Esophagus (tissue), 2 donors: ENCODE results near the gene MTHFSD. TPM values are rescaled to one million over a fixed set of nuclear protein-coding genes. Genes with fewer than 3 reads are reported as not detected.
A peak's percentile ranks its signal among the peaks of the same experiment; 100 is the strongest.

Experiments used
- H3K27ac ChIP-seq, 2 donors: one replicate each; pipeline ENCODE4 v1.5.1; 2013; ENCODE audit warnings: low read depth in 2 of 2, mild to moderate bottlenecking in 2 of 2, inconsistent platforms in 1 of 2, low read length in 1 of 2, moderate library complexity in 1 of 2
- H3K27me3 ChIP-seq, 2 donors: one replicate each; pipeline ENCODE4 v1.6.1; 2013; ENCODE audit warnings: low read length in 2 of 2, control low read depth in 1 of 2, mild to moderate bottlenecking in 1 of 2; ENCODE audit not compliant: insufficient read depth in 2 of 2, control insufficient read depth in 1 of 2
- H3K36me3 ChIP-seq, 2 donors: one replicate each; pipeline ENCODE4 v1.6.1; 2013; ENCODE audit warnings: low read length in 1 of 2; ENCODE audit not compliant: control insufficient read depth in 2 of 2, insufficient read depth in 2 of 2
- H3K4me1 ChIP-seq, 2 donors: one replicate each; pipeline ENCODE4 v1.6.1; 2013; ENCODE audit warnings: low read length in 1 of 2; ENCODE audit not compliant: control insufficient read depth in 2 of 2, insufficient read depth in 2 of 2
- H3K4me3 ChIP-seq, 2 donors: one replicate each; pipeline ENCODE4 v1.5.1; 2013; ENCODE audit warnings: low read length in 2 of 2, mild to moderate bottlenecking in 2 of 2, low read depth in 1 of 2, moderate library complexity in 1 of 2
- H3K9me3 ChIP-seq, 2 donors: one replicate each; pipeline ENCODE4 v1.6.1; 2013; ENCODE audit warnings: mild to moderate bottlenecking in 2 of 2, low read depth in 1 of 2, low read length in 1 of 2, moderate library complexity in 1 of 2; ENCODE audit not compliant: control insufficient read depth in 2 of 2, insufficient read depth in 1 of 2
- WGBS, 2 donors: extraction: QIAGEN DNeasy Blood & Tissue Kit; methylation state at CpG; one replicate each; pipeline ENCODE4 v1.1.7; 2013; 5-methylcytosine and 5-hydroxymethylcytosine counted together
- polyA plus RNA-seq, 2 donors: library from polyadenylated mRNA; stranded (reverse); fragments of 200-250 nt; gene quantifications; one replicate each; pipeline ENCODE4 v1.2.3, GENCODE V29; 2013
- donor health status: healthy with polysubstance abuse.
- donor health status: Bipolar disorder and iron deficiency.

Gene MTHFSD
- polyA plus RNA-seq, 2 donors, result 9.7 to 14.1 TPM

DNA sequence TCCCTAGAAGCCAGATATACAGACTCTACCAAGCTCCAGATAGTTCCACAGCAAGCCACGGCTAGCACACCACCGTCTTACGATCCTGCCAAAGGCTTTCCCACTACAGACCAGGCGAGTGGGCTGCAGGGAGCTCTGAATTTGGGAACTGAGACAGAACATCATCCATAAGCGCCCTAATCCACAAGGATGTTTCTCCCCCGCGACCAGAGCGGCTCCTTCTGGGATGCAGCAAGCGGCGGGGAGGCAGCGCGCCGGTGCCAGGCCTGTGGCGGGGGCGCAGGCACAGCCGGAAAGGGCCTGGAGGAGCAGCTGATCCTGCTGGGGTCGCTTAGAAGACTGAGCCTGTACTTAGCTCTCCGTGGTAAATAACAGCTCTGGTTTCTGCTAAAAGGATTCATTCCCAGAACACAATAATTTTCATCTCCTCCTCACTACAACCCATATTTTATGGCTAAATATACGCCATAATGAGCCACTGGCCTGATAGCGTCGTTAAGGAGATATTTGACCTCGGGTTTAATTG lies 60.9 kb downstream of the MTHFSD start:
- Histone ChIP-seq H3K4me3 (no peak overlapping the region), H3K27me3 (peaks cover 2 to 12% of the 10 kb centered on the region in 2 donors), H3K4me1 (peaks cover 0 to 2% of the 10 kb centered on the region in 2 donors), H3K27ac (peak overlapping the region; percentile 87), H3K9me3 (no peaks in the 10 kb centered on the region), H3K36me3 (no peaks in the 10 kb centered on the region)
- 15 to 26% methylated on average over 22 of the region's 22 CpGs for WGBS, 2 donors

DNA sequence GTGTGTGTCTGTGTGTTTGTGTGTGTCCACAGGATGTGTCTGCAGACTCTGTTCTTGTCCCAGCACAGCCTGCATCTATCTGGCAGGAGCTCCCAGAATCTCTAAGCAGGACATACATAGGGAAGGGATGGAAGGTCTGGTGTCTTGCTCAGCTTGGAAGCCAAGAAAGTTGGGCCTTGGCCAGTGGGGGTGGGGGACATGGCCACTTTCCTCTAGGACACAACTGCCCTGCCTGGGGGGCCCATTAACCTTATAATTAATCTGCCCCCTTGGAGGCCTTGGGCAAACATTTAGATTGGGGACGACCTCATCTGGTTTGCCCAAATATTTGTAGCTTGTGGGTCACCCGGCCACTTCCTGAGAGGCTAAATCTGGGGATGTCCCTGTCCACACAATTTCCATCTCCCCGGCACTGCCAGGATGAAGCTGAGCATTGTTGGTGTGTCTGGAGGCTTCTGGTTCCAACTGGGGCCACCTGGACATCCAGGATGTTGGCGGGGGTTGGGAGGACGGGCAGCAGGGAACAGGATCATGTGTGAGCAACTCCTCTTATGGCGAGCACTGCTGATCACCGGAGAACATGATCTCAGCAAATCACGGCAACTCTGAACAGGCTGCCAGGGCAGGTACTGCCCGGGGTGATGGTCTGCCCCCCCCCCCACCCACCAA lies 61.9 kb downstream of the MTHFSD start:
- Histone ChIP-seq H3K27me3 (peaks cover 2 to 12% of the 10 kb centered on the region in 2 donors), H3K4me1 (peaks cover 0 to 2% of the 10 kb centered on the region in 2 donors), H3K4me3 (no peak overlapping the region), H3K36me3 (no peaks in the 10 kb centered on the region), H3K9me3 (no peaks in the 10 kb centered on the region), H3K27ac (peak overlapping the region; percentile 69 to 87)
- 26 to 33% methylated on average over 9 of the region's 9 CpGs for WGBS, 2 donors

DNA sequence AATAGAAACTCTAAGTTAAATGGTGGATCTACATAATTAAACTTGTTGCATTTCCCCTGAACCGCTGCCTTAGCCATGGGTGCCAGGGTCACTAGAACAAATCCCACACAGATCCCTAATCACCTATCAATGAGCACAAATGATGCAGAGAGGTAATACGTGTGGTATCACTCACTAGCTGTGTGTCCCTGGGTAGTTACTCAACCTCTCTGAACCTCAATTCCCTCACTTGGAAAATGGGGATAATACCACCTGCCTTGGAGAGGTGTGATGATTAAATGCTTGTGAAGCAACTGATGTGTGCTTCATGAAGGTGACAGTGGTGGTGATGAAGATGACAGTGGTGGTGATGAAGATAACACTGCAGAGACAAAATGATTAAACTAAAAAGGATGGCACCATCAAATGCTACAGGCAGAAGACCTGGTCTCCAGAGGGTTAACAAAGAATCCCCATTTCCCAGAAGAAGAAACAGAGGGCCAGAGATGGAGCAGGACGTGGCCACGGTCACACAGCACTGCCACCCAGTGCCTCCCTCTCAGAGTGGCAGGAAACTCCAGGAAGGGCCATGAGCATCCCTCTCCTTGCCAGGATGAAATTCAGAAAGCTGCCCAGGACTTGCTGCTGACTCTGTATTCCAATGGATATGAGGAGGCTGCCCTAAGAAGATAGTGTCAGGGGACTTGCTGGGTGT lies 62.6 kb downstream of the MTHFSD start:
- H3K4me3 ChIP-seq, result no peak overlapping the region
- peak overlapping the region; percentile 69 to 87 for H3K27ac ChIP-seq
- peaks cover 0 to 2% of the 10 kb centered on the region in 2 donors for H3K4me1 ChIP-seq
- no peaks in the 10 kb centered on the region for H3K9me3 ChIP-seq
- no peaks in the 10 kb centered on the region for H3K36me3 ChIP-seq
- WGBS, 2 donors, result 55 to 58% methylated on average over 4 of the region's 4 CpGs
- H3K27me3 ChIP-seq, result peaks cover 2 to 12% of the 10 kb centered on the region in 2 donors

DNA sequence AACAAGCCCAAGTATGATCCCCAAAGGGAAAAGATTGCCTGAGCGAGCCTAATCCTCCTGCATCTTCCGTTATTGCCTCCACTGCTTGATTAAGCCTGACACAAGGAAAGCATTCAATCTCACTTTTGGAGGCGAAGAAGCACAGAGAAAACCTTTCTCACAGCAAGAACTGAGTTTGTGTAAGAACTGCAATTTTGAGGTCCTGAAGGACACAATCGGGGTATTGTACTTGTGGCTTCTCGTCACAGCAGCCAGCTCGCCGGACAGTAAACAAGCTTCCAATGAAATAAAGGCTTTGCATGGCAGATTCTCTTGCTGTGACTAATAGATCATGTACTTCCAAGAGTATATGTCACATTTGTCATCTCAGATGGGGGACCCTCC lies 63.4 kb downstream of the MTHFSD start:
- H3K27ac ChIP-seq, result peak overlapping the region in 1 of 2 donors; percentile 46
- H3K27me3 ChIP-seq, result peaks cover 2 to 12% of the 10 kb centered on the region in 2 donors
- H3K9me3 ChIP-seq, result no peaks in the 10 kb centered on the region
- 59 to 70% methylated on average over 7 of the region's 7 CpGs for WGBS, 2 donors
- no peak overlapping the region for H3K4me3 ChIP-seq
- H3K4me1 ChIP-seq, result peaks cover 0 to 2% of the 10 kb centered on the region in 2 donors
- no peaks in the 10 kb centered on the region for H3K36me3 ChIP-seq

DNA sequence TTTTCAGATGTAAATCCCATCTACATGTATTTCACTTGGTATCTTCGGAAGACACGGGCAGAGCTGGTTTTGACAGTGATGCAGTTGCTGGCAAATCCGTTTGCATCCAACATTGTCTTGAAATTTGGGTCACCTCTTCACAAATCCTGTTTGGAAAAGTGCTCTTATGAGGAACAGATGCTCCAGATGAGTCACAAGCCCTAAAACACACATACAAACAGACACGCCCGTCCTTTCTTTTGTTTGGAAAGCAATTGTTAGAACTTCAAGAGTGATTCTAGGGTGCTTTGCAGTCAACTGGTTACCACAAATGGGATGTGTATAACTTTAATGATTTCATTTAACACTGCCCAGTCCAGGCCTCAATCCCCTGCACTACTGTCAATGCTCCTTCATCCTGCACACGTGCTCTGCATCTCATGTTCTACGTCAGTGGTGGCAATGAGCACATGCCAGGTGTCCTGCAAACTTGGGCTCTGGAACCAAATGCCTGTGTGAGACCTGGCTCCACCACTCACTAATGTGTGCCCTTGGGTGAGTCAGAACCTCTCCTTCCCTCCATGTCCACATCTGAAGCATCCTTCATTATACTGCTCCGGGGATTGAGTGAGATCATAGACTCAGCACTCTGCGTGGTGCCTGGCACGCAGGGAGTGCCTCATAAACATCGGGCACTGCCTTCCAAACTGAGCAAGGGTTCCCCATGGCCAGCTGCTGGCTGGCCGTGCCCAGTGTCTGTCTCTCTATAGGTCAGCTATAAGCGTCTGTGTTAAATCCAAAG lies 64.0 kb downstream of the MTHFSD start:
- Histone ChIP-seq H3K4me1 (no peaks in the 10 kb centered on the region), H3K27me3 (peaks cover 2 to 8% of the 10 kb centered on the region in 2 donors), H3K4me3 (no peak overlapping the region), H3K9me3 (no peaks in the 10 kb centered on the region), H3K27ac (peak overlapping the region in 1 of 2 donors; percentile 27), H3K36me3 (no peaks in the 10 kb centered on the region)
- 60 to 66% methylated on average over 13 of the region's 13 CpGs for whole genome bisulfite sequencing, 2 donors

DNA sequence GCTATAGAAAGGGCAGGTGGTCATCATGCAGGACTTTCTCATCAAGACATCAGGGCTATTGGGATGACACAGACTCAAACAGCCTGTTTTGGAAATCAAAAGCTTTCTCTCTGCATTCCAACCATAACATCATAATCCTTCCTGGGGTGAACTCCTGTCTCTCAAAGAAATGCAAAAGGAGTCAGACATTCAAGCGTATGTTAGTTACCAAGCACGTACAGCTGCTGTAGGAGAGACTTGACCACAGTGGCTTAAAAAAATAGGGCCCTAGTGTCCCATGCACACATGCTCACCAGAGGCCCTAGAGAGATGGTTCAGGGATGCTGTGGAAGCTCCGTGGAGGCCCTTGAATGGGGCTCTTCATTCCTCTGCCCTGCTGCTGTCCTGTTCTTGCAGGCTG lies 69.3 kb downstream of the MTHFSD start:
- Histone ChIP-seq H3K36me3 (no peaks in the 10 kb centered on the region), H3K9me3 (peaks cover 2 to 14% of the 10 kb centered on the region in 2 donors), H3K4me1 (no peaks in the 10 kb centered on the region), H3K27me3 (no peaks in the 10 kb centered on the region), H3K4me3 (no peak overlapping the region), H3K27ac (no peak overlapping the region)
- 64 to 70% methylated on average over 3 of the region's 3 CpGs for WGBS, 2 donors

DNA sequence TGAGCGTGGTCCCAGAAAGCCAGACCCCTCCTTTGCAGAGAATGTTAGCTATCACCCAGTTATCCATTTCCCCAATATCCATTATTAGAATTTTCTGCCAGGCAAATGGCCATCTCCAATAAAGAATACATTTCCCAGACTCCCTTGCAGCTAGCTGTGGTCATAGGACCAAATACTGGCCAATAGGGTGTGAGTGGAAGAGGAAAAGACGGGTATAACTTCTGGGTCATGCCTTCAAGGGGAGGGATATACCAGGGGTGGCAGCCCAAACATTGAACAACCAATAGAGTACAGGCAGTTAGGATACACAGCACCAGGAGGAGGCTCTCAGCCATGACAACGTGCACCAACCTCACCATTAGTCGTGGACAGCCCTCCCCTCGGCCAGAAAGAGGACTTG lies 70.8 kb downstream of the MTHFSD start:
- no peak overlapping the region for H3K4me3 ChIP-seq
- 73 to 77% methylated on average over 5 of the region's 5 CpGs for WGBS, 2 donors
- H3K4me1 ChIP-seq, result no peaks in the 10 kb centered on the region
- H3K36me3 ChIP-seq, result no peaks in the 10 kb centered on the region
- H3K27ac ChIP-seq, result no peak overlapping the region
- H3K9me3 ChIP-seq, result peaks cover 2 to 14% of the 10 kb centered on the region in 2 donors
- no peaks in the 10 kb centered on the region for H3K27me3 ChIP-seq

DNA sequence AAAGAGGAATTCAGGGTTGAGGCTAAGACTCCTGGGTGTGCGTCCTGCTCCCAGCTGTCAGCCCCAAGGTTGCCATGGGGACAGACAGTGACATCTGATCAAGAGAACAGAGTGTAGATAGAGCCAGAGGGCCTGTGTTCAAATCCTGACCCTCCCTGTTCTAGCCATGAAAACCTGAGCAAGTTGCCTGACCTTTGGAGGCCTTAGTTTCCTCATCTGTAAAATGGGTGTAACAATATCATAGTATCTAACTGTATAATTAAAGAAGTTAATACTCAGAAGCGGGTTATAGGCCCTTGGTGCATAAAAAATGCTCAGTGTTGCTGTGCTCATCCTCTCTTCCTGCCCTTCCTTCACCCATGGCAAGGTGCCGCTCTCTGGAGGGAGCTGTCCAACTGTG lies 73.4 kb downstream of the MTHFSD start:
- no peaks in the 10 kb centered on the region for H3K4me1 ChIP-seq
- H3K27ac ChIP-seq, result peak overlapping the region in 1 of 2 donors; percentile 8
- no peak overlapping the region for H3K4me3 ChIP-seq
- 82 to 84% methylated on average over 3 of the region's 3 CpGs for WGBS, 2 donors
- H3K36me3 ChIP-seq, result no peaks in the 10 kb centered on the region
- no peaks in the 10 kb centered on the region for H3K27me3 ChIP-seq
- H3K9me3 ChIP-seq, result peaks cover 2 to 14% of the 10 kb centered on the region in 2 donors

DNA sequence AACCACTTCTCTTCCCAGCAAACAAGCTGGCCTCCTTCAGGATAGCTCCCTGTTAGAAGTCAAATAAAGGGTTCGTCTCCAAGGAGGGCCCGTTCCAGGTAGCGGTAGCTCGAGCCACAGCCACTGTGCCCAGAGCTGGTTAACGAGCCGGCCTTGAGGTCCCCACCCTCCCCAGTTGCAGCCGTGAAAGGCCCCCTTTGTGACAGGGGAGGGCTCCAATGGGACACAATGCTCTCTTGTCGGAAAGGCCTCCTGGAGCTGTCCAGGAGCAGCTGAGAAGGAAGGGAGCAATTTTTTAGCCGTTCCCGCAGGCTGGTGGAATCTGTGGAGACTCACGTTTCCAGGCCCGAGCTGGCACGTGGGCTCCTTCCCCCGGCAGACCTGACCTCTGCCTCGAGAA lies 74.6 kb downstream of the MTHFSD start:
- peak overlapping the region; percentile 18 to 30 for H3K27ac ChIP-seq
- H3K9me3 ChIP-seq, result peaks cover 2 to 14% of the 10 kb centered on the region in 2 donors
- H3K4me3 ChIP-seq, result no peak overlapping the region
- 50 to 53% methylated on average over 15 of the region's 15 CpGs for WGBS, 2 donors
- no peaks in the 10 kb centered on the region for H3K36me3 ChIP-seq
- H3K27me3 ChIP-seq, result peaks cover 0 to 4% of the 10 kb centered on the region in 2 donors
- H3K4me1 ChIP-seq, result no peaks in the 10 kb centered on the region
